Activated CD8-positive, alpha-beta memory T cell treated with anti-CD3 and anti-CD28 coated beads, Interleukin-2, amount 10 ng/mL, durations not matched to agents 7 days and 5 days (primary cell): ENCODE data around the gene ABCC9. TPM values are rescaled to one million over a fixed set of nuclear protein-coding genes. Genes with fewer than 3 reads are reported as not detected.
"Not testable (repeated sequence)": the region's sequence is repeated elsewhere in the genome, so short reads cannot be mapped to it uniquely, and the experiment has no call there.

Source experiments
- ATAC-seq: fragments of 150-1000 bp; cut with Tn5 transposase; one replicate; pipeline ENCODE4 v1.10.0; 2021; ENCODE audit warnings: moderate library complexity
- CTCF ChIA-PET: fragments of 350-600 bp; sonication (Branson Sonifier 250); formaldehyde crosslinking; loops from one replicate; lab custom pipeline; 2021; ENCODE audit warnings: antibody characterized with exemption; lab: Charles Lee
- DNase-seq: peaks from one replicate; pipeline ENCODE4 v3.0.0-alpha.2; 2020
- H3K27ac Mint-ChIP-seq: one replicate; pipeline ENCODE4 v1.8.0; 2021; ENCODE audit warnings: mild to moderate bottlenecking, mixed read lengths
- H3K27me3 Mint-ChIP-seq: one replicate; pipeline ENCODE4 v1.8.0; 2021; ENCODE audit warnings: mixed read lengths
- H3K36me3 Mint-ChIP-seq: one replicate; pipeline ENCODE4 v1.8.0; 2021; ENCODE audit warnings: mild to moderate bottlenecking, mixed read lengths
- H3K4me1 Mint-ChIP-seq: one replicate; pipeline ENCODE4 v1.8.0; 2021; ENCODE audit warnings: mixed read lengths
- H3K4me3 Mint-ChIP-seq: one replicate; pipeline ENCODE4 v1.8.0; 2021; ENCODE audit warnings: mild to moderate bottlenecking, moderate library complexity, mixed read lengths
- H3K9me3 Mint-ChIP-seq: one replicate; pipeline ENCODE4 v1.8.0; 2022; ENCODE audit warnings: low read depth, mixed read lengths
- total RNA-seq, 2 experiments: library from RNA; stranded (reverse); gene quantifications; one replicate each; pipeline ENCODE4 v1.2.3, GENCODE V29; 2021

Gene ABCC9
- total RNA-seq, 2 experiments from 2014 or later: 0.07 TPM; not detected in 1

DNA sequence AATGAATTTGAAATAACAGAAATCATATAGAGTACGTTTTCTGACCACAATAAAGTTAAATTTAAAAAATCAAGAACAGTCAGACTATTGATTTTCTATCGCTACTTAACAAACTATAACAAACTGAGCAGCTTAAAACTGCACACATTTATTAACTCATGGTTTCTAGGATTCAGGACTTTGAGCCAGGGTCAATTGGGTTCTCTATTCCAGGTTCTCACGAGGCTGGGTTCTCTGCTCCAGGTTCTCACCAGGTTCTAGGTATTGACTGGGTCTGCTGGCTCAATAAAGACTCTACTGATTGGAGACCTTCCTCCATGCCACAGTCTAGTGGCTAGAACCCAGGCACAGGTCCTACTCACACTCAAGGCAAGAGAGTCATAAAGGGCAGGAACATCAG lies 22.8 kb downstream of the ABCC9 start:
- H3K27ac Mint-ChIP-seq: no peak overlapping the region
- CTCF ChIA-PET: no interaction called here
- ATAC-seq: no peak
- no peak overlapping the region for H3K4me3 Mint-ChIP-seq
- H3K4me1 Mint-ChIP-seq: no peaks in the 10 kb centered on the region
- H3K36me3 Mint-ChIP-seq: no peaks in the 10 kb centered on the region
- no peak for DNase-seq
- H3K9me3 Mint-ChIP-seq: no peaks in the 10 kb centered on the region
- peaks cover 6% of the 10 kb centered on the region for H3K27me3 Mint-ChIP-seq

- Mint-ChIP-seq H3K36me3 (no peaks in the 10 kb centered on the region), H3K27ac (no peak overlapping the region), H3K4me3 (no peak overlapping the region), H3K4me1 (no peaks in the 10 kb centered on the region), H3K27me3 (peaks cover 3% of the 10 kb centered on the region), H3K9me3 (no peaks in the 10 kb centered on the region)
- CTCF ChIA-PET: no interaction called here
- DNase-seq: no peak
- ATAC-seq: no peak
Measured at GRCh38 chr12:21913823-21914222, 27.4 kb downstream of the ABCC9 start.

DNA sequence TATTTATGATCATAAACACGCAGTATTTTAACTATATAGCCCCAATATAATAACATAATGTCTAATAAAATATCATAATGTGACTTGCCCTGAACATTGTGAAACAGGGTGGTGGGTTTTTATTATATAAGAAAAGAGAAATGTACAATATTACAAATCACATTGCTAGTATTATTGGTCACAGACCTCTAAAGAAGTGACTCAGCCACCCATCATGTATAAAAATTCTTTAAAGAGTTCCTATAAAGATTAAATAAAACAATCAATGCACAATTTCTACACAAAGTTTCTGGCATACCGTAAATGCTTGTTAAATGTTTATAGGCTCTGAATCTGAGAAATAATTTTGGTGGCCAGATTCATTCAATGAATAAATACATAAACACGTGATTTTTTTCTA lies 28.9 kb downstream of the ABCC9 start:
- Mint-ChIP-seq H3K27ac (no peak overlapping the region), H3K27me3 (no peaks in the 10 kb centered on the region), H3K9me3 (no peaks in the 10 kb centered on the region), H3K4me1 (no peaks in the 10 kb centered on the region), H3K4me3 (no peak overlapping the region), H3K36me3 (no peaks in the 10 kb centered on the region)
- ATAC-seq: no peak
- no peak for DNase-seq
- CTCF ChIA-PET: no interaction called here

- Mint-ChIP-seq H3K4me3 (no peak overlapping the region), H3K4me1 (no peaks in the 10 kb centered on the region), H3K27me3 (no peaks in the 10 kb centered on the region), H3K9me3 (no peaks in the 10 kb centered on the region), H3K36me3 (no peaks in the 10 kb centered on the region), H3K27ac (no peak overlapping the region)
- DNase-seq (no peak), ATAC-seq (no peak)
- CTCF ChIA-PET: no interaction called here
Measured at GRCh38 chr12:21911832-21912231, 29.4 kb downstream of the ABCC9 start.

DNA sequence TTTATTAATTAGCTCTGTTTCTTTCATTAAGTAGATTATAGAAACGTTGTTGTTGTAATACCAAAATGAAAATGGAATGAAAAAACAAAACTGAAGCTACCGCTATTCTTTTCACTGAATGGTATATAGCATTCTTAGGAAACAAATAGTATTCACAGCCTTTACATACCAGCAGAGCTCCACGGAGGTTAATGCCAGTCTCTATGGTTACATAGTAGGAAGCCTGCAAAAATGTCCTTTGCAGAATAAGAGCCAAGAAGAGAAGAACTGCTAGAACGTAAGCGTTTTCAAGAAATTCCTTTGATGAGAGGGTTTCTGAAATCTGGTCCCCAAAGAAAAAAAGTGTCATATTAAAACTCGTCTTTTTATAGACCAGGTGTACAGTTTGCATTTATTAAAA lies 30.6 kb downstream of the ABCC9 start:
- no peaks in the 10 kb centered on the region for H3K27me3 Mint-ChIP-seq
- no peaks in the 10 kb centered on the region for H3K4me1 Mint-ChIP-seq
- no peak overlapping the region for H3K27ac Mint-ChIP-seq
- ATAC-seq (no peak), DNase-seq (no peak)
- H3K36me3 Mint-ChIP-seq: no peaks in the 10 kb centered on the region
- H3K4me3 Mint-ChIP-seq: no peak overlapping the region
- no peaks in the 10 kb centered on the region for H3K9me3 Mint-ChIP-seq
- CTCF ChIA-PET: no interaction called here

DNA sequence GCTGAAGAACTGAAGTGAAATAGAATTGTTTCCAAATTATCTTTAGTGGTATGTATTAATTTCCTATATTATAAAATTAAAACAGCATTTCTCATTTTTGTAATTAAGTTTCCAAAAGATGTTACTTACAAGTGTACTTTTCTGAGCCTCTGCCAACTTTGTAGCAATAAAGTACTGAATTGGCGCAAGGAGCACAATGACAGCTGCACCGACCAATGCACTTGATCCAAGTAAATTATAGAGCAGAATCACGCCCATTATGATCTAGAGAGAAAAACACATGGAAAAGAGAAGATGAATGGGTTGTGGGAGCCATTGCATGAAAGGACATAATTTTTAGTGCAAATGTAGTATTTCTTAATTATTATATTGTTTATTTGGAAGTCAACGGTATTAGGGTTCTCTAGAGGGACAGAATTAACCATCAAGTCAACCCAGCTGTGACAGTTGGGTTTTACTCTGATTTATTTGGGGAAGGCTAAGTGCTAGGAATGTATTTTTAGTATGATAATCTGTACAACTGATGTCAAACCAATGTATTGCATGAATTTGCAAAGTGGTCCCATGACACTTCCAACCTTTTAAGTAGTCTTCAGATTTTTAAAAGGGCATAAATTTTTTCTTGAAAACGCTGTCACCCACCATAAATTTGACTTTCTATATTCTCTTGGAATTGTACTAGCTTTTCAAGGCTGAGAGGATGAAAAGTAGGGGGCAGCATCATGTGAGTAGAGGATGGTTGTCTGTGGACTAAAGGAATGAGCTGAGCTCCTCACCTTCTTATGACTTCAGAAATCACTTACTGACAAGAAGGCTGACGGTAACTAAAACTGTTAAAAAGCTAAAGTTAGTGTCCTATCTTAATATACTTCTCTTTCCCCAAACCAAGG lies 33.0 kb downstream of the ABCC9 start:
- CTCF ChIA-PET: no interaction called here
- no peak overlapping the region for H3K27ac Mint-ChIP-seq
- no peaks in the 10 kb centered on the region for H3K4me1 Mint-ChIP-seq
- H3K27me3 Mint-ChIP-seq: no peaks in the 10 kb centered on the region
- DNase-seq (no peak), ATAC-seq (no peak)
- peaks cover 3% of the 10 kb centered on the region for H3K9me3 Mint-ChIP-seq
- no peaks in the 10 kb centered on the region for H3K36me3 Mint-ChIP-seq
- H3K4me3 Mint-ChIP-seq: no peak overlapping the region

- no peaks in the 10 kb centered on the region for H3K36me3 Mint-ChIP-seq
- no peak overlapping the region for H3K4me3 Mint-ChIP-seq
- H3K27ac Mint-ChIP-seq: no peak overlapping the region
- no peaks in the 10 kb centered on the region for H3K4me1 Mint-ChIP-seq
- H3K27me3 Mint-ChIP-seq: no peaks in the 10 kb centered on the region
- CTCF ChIA-PET: no interaction called here
- ATAC-seq (no peak), DNase-seq (no peak)
- peaks cover 3% of the 10 kb centered on the region for H3K9me3 Mint-ChIP-seq
Measured at GRCh38 chr12:21906919-21907493, 34.2 kb downstream of the ABCC9 start.

GRCh38 chr12:21899532-21899931 lies 41.7 kb downstream of the ABCC9 start:
- ATAC-seq, H3K4me1 Mint-ChIP-seq, H3K27me3 Mint-ChIP-seq, H3K4me3 Mint-ChIP-seq, H3K27ac Mint-ChIP-seq, H3K9me3 Mint-ChIP-seq, H3K36me3 Mint-ChIP-seq, DNase-seq, CTCF ChIA-PET: not testable (repeated sequence)

GRCh38 chr12:21895651-21896050 lies 45.6 kb downstream of the ABCC9 start:
- no peaks in the 10 kb centered on the region for H3K36me3 Mint-ChIP-seq
- DNase-seq: no peak
- H3K27me3 Mint-ChIP-seq: no peaks in the 10 kb centered on the region
- ATAC-seq: no peak
- CTCF ChIA-PET: no interaction called here
- no peak overlapping the region for H3K4me3 Mint-ChIP-seq
- H3K4me1 Mint-ChIP-seq: no peaks in the 10 kb centered on the region
- no peak overlapping the region for H3K27ac Mint-ChIP-seq
- H3K9me3 Mint-ChIP-seq: no peaks in the 10 kb centered on the region

DNA sequence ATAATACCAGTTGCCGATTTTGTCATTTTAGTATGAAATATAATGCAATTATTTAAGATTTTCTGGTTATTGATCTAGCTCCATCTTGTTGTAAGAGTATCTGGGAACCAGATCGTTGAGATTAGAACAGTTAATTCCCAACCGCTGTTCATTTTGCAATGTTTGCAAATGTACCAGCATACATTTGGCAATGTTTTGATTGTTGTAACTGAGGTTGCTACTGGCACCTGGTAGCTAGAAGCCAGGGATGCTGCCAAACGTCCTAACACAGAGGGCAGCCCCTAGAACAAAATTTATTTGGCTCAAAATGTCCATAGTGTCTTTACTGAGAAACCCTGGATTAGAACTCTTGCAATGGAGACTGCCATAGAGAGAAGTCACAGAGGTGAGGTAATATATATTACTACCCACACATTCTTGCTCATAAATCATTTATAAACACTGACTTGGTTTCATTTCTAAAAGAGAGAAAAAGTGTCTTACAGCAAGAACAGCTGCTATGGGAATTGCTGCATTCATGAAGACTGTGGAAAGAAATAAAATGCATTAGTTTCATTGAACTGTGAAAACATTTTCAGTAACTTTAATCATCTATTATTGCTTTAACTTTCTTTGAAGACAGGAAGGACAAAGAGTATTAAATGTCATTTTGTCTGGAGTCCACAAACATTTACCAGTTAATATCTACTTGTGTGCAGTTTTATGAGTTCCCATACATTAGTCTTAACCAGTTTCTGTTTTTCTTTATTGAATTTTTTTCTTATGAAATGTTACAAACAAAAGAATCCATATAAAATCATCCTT lies 46.2 kb downstream of the ABCC9 start:
- ATAC-seq: no peak
- H3K4me3 Mint-ChIP-seq: no peak overlapping the region

DNA sequence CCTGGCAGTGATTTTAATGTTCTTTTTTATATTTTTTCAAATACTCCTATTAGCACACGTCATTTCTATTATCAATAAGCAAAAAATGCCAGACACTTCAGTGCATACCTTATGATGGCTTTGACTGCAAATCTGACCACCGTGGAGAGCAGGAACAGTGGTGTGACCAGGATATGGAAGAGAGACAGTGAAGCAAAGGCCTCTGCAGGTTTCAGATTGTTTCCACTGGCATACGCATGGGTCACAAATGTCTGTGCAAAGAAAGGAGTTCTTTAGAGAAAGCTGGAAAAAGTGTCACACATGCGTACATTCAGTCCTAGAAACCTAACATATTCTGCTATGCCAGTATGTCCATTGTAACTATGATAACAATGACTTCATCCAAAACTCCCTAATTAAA lies 47.3 kb downstream of the ABCC9 start:
- H3K27ac Mint-ChIP-seq: no peak overlapping the region
- CTCF ChIA-PET: no interaction called here
- H3K36me3 Mint-ChIP-seq: no peaks in the 10 kb centered on the region
- ATAC-seq: no peak
- H3K9me3 Mint-ChIP-seq: no peaks in the 10 kb centered on the region
- H3K4me3 Mint-ChIP-seq: no peak overlapping the region
- no peak for DNase-seq
- H3K27me3 Mint-ChIP-seq: no peaks in the 10 kb centered on the region
- H3K4me1 Mint-ChIP-seq: no peaks in the 10 kb centered on the region

More for the DNA sequence above, 46.2 kb downstream of the ABCC9 start:
- Mint-ChIP-seq H3K36me3 (no peaks in the 10 kb centered on the region), H3K27me3 (no peaks in the 10 kb centered on the region), H3K27ac (no peak overlapping the region), H3K4me1 (no peaks in the 10 kb centered on the region), H3K9me3 (no peaks in the 10 kb centered on the region)
- CTCF ChIA-PET: no interaction called here
- no peak for DNase-seq

GRCh38 chr12:21892341-21892740 lies 48.9 kb downstream of the ABCC9 start:
- Mint-ChIP-seq H3K4me1 (no peaks in the 10 kb centered on the region), H3K36me3 (no peaks in the 10 kb centered on the region), H3K27ac (no peak overlapping the region), H3K27me3 (no peaks in the 10 kb centered on the region), H3K4me3 (no peak overlapping the region), H3K9me3 (no peaks in the 10 kb centered on the region)
- ATAC-seq (no peak), DNase-seq (no peak)
- CTCF ChIA-PET: no interaction called here

DNA sequence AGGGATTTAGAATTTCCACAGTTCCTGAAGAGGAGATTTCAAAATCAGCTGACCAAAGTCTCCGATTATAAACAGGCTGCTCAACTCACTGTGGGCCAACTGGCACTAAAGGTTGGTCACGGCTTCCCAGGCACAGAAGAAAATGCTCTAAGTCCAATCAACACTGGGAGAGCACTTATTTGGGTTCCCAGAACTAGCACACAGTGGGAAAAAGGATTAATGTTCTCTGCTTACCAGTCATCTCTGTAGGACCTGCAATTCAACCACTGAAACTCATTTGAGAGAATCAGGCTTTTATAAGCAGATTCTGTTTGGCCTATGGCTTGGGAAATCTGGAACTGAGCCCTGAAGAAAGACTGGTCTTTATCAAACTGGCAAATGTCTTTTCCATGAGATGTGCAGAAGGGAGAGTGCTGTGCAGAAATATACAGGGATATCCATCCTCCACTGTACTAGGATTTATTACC lies 49.4 kb downstream of the ABCC9 start:
- H3K36me3 Mint-ChIP-seq: no peaks in the 10 kb centered on the region
- CTCF ChIA-PET: no interaction called here
- no peak overlapping the region for H3K27ac Mint-ChIP-seq
- H3K4me3 Mint-ChIP-seq: no peak overlapping the region
- no peaks in the 10 kb centered on the region for H3K9me3 Mint-ChIP-seq
- H3K4me1 Mint-ChIP-seq: no peaks in the 10 kb centered on the region
- DNase-seq: no peak
- no peaks in the 10 kb centered on the region for H3K27me3 Mint-ChIP-seq
- ATAC-seq: no peak
